ENCODE measurements around the gene TMEM115. TPM values are rescaled to one million over a fixed set of nuclear protein-coding genes. Genes with fewer than 3 reads are reported as not detected.

The TMEM115 gene
- total RNA-seq, 1 experiment from 2014 or later = 21.3 TPM

- DNase-seq (ENCODE audit: low spot score) = no peak
These were observed 5.9 kb downstream of the TMEM115 start for GRCh38 chr3:50353245-50354004.

GRCh38 chr3:50352781-50353180 is 6.5 kb downstream of the TMEM115 start:
- no peak for DNase-seq (ENCODE audit: low spot score)

GRCh38 chr3:50351323-50351697 is 8.0 kb downstream of the TMEM115 start:
- DNase-seq (ENCODE audit: low spot score) = no peak

- peak; percentile 86 for DNase-seq (ENCODE audit: low spot score)
These were observed 8.6 kb downstream of the TMEM115 start, which contains the start of the genes CYB561D2 and NPRL2 for GRCh38 chr3:50350527-50351322. TSS of gene CYB561D2 (plus strand) at chr3:50350862. CDS start at chr3:50351434, 572 bp downstream. TSS of gene NPRL2 (minus strand) at chr3:50350775. CDS start at chr3:50350652, 123 bp downstream.

- DNase-seq (ENCODE audit: low spot score) = no peak
These were observed 9.2 kb downstream of the TMEM115 start for GRCh38 chr3:50350213-50350526.

GRCh38 chr3:50347187-50347813 is 12.0 kb downstream of the TMEM115 start:
- DNase-seq (ENCODE audit: low spot score) = peak; percentile 61

- no peak for DNase-seq (ENCODE audit: low spot score)
These were observed 13.6 kb downstream of the TMEM115 start, which contains the start of gene ZMYND10 for GRCh38 chr3:50345586-50346234. TSS of gene ZMYND10 (minus strand) at chr3:50345732. CDS start at chr3:50345579, 153 bp downstream.

- DNase-seq (ENCODE audit: low spot score) = no peak
These were observed 14.3 kb downstream of the TMEM115 start for GRCh38 chr3:50345008-50345407.

GRCh38 chr3:50342813-50343633 is 16.3 kb downstream of the TMEM115 start:
- DNase-seq (ENCODE audit: low spot score) = no peak

- DNase-seq (ENCODE audit: low spot score) = no peak
These were observed 17.2 kb downstream of the TMEM115 start for GRCh38 chr3:50341996-50342650.

- DNase-seq (ENCODE audit: low spot score) = no peak
These were observed 17.8 kb downstream of the TMEM115 start for GRCh38 chr3:50341537-50341936.

- no peak for DNase-seq (ENCODE audit: low spot score)
These were observed 18.6 kb downstream of the TMEM115 start, which contains the start of gene RASSF1 for GRCh38 chr3:50340448-50341329. TSS of gene RASSF1 (minus strand) at chr3:50340836. CDS start at chr3:50340805, 31 bp downstream.

GRCh38 chr3:50340147-50340447 is 19.2 kb downstream of the TMEM115 start:
- DNase-seq (ENCODE audit: low spot score) = no peak

- DNase-seq (ENCODE audit: low spot score) = no peak
These were observed 19.7 kb downstream of the TMEM115 start for GRCh38 chr3:50339485-50340146.

- DNase-seq (ENCODE audit: low spot score) = no peak
These were observed 20.4 kb downstream of the TMEM115 start for GRCh38 chr3:50338965-50339364.

GRCh38 chr3:50337175-50337861 is 22.0 kb downstream of the TMEM115 start:
- peak; percentile 97 for DNase-seq (ENCODE audit: low spot score)

- DNase-seq (ENCODE audit: low spot score) = no peak
These were observed 22.7 kb downstream of the TMEM115 start for GRCh38 chr3:50336452-50337174.

Measured in H4 (cell line).